HG03097 (cell line): ENCODE data around the gene KDM5A.
"Not testable (repeated sequence)": the region's sequence is repeated elsewhere in the genome, so short reads cannot be mapped to it uniquely, and the experiment has no call there.

Source experiments
- ATAC-seq: cut with Tn5 transposase; IDR thresholded peaks from one replicate; pipeline ENCODE4 v1.9.1; 2021; ENCODE audit not compliant: unreplicated experiment, low FRiP score

Gene KDM5A

GRCh38 chr12:334125-334524 lies 55.0 kb downstream of the KDM5A start:
- ATAC-seq, result no peak

GRCh38 chr12:332581-333205 lies 56.4 kb downstream of the KDM5A start:
- ATAC-seq, result no peak

- ATAC-seq, result no peak
Observed at GRCh38 chr12:331287-331686, 57.8 kb downstream of the KDM5A start.

- ATAC-seq, result no peak
Observed at GRCh38 chr12:325906-326305, 63.2 kb downstream of the KDM5A start.

- no peak for ATAC-seq
Observed at GRCh38 chr12:323507-323906, 65.6 kb downstream of the KDM5A start.

GRCh38 chr12:321606-322326 lies 67.4 kb downstream of the KDM5A start:
- no peak for ATAC-seq

GRCh38 chr12:318759-319515 lies 70.2 kb downstream of the KDM5A start:
- no peak for ATAC-seq

- no peak for ATAC-seq
Observed at GRCh38 chr12:308511-308910, 80.6 kb downstream of the KDM5A start.

GRCh38 chr12:307406-307805 lies 81.7 kb downstream of the KDM5A start:
- no peak for ATAC-seq

- no peak for ATAC-seq
Observed at GRCh38 chr12:304805-305204, 84.3 kb downstream of the KDM5A start.

GRCh38 chr12:302766-303165 lies 86.4 kb downstream of the KDM5A start:
- not testable (repeated sequence) for ATAC-seq

- not testable (repeated sequence) for ATAC-seq
Observed at GRCh38 chr12:300166-300565, 89.0 kb downstream of the KDM5A start.

GRCh38 chr12:299511-299910 lies 89.6 kb downstream of the KDM5A start:
- ATAC-seq, result not testable (repeated sequence)

GRCh38 chr12:298059-298458 lies 91.1 kb downstream of the KDM5A start:
- ATAC-seq, result not testable (repeated sequence)

- ATAC-seq, result no peak
Observed at GRCh38 chr12:295132-295531, 94.0 kb downstream of the KDM5A start.

GRCh38 chr12:293199-293598 lies 95.9 kb downstream of the KDM5A start:
- ATAC-seq, result no peak

- ATAC-seq, result no peak
Observed at GRCh38 chr12:292186-292585, 96.9 kb downstream of the KDM5A start.

GRCh38 chr12:291153-291723 lies 97.9 kb downstream of the KDM5A start:
- ATAC-seq, result no peak

GRCh38 chr12:288687-289086 lies 100.4 kb downstream of the KDM5A start:
- no peak for ATAC-seq

GRCh38 chr12:286531-287300 lies 102.4 kb downstream of the KDM5A start:
- ATAC-seq, result no peak

GRCh38 chr12:278046-278445 lies 111.1 kb downstream of the KDM5A start:
- no peak for ATAC-seq
